ENCODE data around the gene UNG. TPM values are rescaled to one million over a fixed set of nuclear protein-coding genes. Genes with fewer than 3 reads are reported as not detected.

UNG gene
- total RNA-seq, 4 donors from 2014 or later: 13.9 to 52.8 (median 33.6) TPM

- peak; percentile 20 for ATAC-seq (ENCODE audit: low FRiP score)
- no peak for TF ChIP-seq CTCF (IDR thresholded peaks at IDR 0.05)
- DNase-seq (ENCODE audit: low spot score): no peak
Measured at GRCh38 chr12:109153821-109154441, 56.5 kb downstream of the UNG start.

- peak; percentile 45 for DNase-seq (ENCODE audit: low spot score)
- TF ChIP-seq CTCF (IDR thresholded peaks at IDR 0.05): no peak
- peak; percentile 94 for ATAC-seq (ENCODE audit: low FRiP score)
Measured at GRCh38 chr12:109154451-109155438, 57.3 kb downstream of the UNG start.

GRCh38 chr12:109156036-109156435, 58.6 kb downstream of the UNG start:
- DNase-seq (ENCODE audit: low spot score): no peak
- ATAC-seq (ENCODE audit: low FRiP score): no peak
- no peak for TF ChIP-seq CTCF (IDR thresholded peaks at IDR 0.05)

GRCh38 chr12:109156586-109156985, 59.2 kb downstream of the UNG start:
- ATAC-seq (ENCODE audit: low FRiP score): no peak
- no peak for TF ChIP-seq CTCF (IDR thresholded peaks at IDR 0.05)
- no peak for DNase-seq (ENCODE audit: low spot score)

- DNase-seq (ENCODE audit: low spot score) (no peak), ATAC-seq (ENCODE audit: low FRiP score) (no peak)
- no peak for TF ChIP-seq CTCF (IDR thresholded peaks at IDR 0.05)
Measured at GRCh38 chr12:109157986-109158385, 60.6 kb downstream of the UNG start.

- TF ChIP-seq CTCF (IDR thresholded peaks at IDR 0.05): no peak
- no peak for DNase-seq (ENCODE audit: low spot score)
Measured at GRCh38 chr12:109160433-109160832, 63.0 kb downstream of the UNG start.

More at GRCh38 chr12:109160433-109160832, 63.0 kb downstream of the UNG start:
- ATAC-seq (ENCODE audit: low FRiP score): no peak

Small RNA genes within 50 kb of the gene (small RNA-seq; reads per million reads assigned to genes)
- not detected for gene RNA5SP372

Other genes starting within 250 kb of the UNG start
- 10 to 100 TPM; 16.4 to 26.5 (median 22.0) TPM for gene SSH1, start 240.0 kb upstream of the UNG start, total RNA-seq
- not detected for gene DAO, start 217.5 kb upstream of the UNG start, total RNA-seq
- gene SVOP, start 76.5 kb upstream of the UNG start, total RNA-seq: not detected
- 10 to 100 TPM in 3 of 4 donors, 1 to 10 TPM in 1; 8.8 to 36.2 (median 14.8) TPM for gene USP30, start 45.0 kb upstream of the UNG start, total RNA-seq
- 10 to 100 TPM; 15.3 to 34.0 (median 17.5) TPM for gene ALKBH2, start 4.1 kb upstream of the UNG start, total RNA-seq
- 1,000 to 10,000 TPM in 3 of 4 donors, 100 to 1,000 TPM in 1; 727 to 1,594 (median 1,364) TPM for gene ACACB, start 19.0 kb downstream of the UNG start, total RNA-seq
- not detected for gene FOXN4, start 211.7 kb downstream of the UNG start, total RNA-seq

Data from omental fat pad (tissue), 4 donors.